Hepatic stellate cell (primary cell): ENCODE data around the gene PRDM7.

ENCODE experiments used
- DNase-seq: peaks from one replicate; pipeline ENCODE4 v3.0.0; 2011; ENCODE audit warnings: low spot score

The PRDM7 gene

DNA sequence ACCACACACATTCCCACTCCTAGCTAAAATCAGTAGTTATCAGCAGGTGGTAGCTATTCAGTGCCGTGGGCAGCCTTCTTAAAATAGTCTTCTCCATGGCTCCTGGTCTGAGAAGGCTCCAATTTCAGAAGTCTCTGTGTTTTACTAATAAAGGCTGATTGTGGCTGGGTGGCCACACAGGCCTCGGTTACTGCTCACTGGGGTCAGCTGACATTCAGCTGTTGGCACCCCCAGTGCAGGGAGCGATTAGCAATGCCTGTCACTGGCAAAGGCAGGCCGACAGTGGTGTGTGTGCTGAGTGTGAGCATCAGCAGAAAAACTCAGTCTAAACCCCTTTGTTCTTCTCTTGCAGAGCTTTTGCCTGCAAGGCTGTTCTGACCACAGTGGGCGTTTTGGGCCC is 41.2 kb downstream of the PRDM7 start:
- DNase-seq: no peak

DNA sequence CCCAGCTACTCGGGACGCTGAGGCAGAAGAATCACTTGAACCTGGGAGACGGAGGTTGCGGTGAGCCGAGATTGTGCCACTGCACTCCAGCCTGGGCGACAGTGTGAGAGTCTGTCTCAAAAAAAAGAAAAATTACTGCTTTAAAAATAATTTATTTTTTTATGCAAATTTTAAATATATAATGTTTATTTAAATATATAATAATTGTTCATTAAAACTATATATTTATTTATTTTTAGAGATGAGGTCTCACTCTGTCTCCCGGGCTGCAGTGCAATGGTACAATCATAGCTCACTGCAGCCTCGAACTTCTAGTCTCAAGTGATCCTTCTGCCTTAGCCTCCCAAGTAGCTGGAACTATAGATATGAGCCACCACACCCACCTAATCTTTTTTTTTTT is 42.6 kb downstream of the PRDM7 start:
- no peak for DNase-seq

DNA sequence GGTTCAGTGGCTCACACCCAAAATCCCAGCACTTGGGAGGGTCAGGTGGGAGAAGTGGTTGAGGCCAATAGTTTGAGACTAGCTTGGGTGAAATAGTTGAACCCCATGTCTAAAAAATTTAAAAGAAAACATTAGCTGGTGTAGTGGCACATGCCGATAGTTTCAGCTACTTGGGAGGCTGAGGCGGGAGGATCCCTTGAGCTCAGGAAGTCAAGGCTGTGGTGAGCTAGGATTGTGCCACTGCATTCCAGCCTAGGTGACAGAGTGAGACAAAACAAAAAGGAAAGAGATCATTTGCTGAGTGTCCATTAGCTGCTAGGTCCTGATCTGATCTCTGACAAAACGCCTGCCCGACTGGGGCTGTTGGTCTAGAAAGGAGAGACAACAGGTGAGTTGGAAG is 43.7 kb downstream of the PRDM7 start:
- no peak for DNase-seq

DNA sequence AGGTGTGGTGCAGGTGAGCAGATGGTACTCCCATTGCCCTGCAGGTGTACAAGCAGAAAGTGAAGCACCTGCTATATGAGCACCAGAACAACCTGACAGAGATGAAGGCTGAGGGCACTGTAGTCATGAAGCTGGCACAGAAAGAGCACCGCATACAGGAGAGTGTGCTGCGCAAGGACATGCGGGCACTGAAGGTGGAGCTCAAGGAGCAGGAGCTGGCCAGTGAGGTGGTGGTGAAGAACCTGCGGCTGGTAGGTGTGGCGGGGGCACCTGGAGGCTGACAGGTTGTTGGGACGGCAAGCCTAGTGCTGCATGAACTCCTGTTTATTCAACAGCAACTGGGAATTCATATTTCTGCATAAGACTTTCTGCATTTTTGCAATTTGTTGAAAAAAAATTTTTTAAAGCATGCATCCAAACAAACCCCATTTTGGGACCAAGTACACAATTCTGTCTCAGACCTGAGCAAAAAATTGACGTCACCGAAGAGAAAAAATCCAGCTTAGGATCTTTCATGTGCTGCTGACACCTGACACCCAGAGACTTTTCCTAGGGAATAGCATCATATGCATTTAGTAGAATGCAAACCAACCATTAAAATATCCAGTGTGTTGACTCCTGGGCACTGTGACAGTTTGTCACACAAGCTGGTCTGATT is 44.3 kb downstream of the PRDM7 start:
- DNase-seq: no peak

DNA sequence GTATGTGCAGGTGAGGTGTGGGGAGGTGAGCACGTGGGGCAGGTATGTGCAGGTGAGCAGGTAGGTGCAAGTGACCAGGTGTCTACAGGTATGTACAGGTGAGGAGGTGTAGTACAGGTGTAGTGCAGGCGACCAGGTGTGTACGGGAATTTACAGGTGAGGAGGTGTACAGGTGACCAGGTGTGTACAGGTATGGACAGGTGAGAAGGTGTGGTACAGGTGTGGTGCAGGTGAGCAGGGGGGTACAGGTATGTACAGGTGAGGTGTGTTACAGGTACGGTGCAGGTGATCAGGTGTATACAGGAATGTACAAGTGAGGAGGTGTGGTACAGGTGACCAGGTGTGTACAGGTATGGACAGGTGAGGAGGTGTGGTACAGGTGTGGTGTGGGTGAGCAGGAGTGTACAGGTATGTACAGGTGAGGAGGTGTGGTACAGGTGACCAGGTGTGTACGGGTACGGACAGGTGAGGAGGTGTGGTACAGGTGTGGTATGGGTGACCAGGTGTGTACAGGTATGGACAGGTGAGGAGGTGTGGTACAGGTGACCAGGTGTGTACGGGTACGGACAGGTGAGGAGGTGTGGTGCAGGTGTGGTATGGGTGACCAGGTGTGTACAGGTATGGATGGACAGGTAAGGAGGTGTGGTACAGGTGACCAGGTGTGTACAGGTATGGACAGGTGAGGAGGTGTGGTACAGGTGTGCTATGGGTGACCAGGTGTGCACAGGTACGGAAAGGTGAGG is 45.0 kb downstream of the PRDM7 start:
- DNase-seq: peak; percentile 78

DNA sequence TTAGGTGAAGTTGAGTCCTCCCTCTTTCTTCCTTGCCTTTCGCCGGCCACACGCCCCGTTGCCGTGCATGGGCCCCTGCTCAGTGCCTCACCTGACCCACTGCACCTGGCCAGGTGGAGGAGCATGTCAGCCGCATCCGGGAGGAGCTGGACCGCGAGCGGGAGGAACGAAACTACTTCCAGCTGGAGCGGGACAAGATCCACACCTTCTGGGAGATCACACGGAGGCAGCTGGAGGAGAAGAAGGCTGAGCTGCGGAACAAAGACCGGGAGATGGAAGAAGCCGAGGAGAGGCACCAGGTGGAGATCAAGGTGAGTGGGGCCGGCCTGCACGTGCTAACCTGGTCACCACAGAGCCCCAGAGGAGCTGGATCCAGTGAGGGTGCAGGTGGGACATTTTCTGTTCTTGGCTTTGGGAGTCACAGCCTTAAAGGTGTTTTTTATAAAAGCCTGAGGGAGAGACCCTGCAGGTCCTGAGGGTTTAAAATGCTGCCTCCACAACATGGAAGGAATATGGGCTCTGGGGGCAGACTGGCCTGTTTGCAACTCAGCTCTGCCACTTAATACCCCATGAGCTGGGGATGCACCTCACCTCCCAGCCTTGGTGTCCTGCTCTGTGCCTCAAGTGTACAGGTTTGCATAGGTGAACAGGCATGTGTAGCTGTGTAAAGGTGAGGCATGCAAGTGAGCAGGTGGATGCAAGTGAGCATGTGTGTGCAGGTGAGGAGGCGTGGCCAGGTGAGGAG is 45.8 kb downstream of the PRDM7 start:
- DNase-seq: no peak

DNA sequence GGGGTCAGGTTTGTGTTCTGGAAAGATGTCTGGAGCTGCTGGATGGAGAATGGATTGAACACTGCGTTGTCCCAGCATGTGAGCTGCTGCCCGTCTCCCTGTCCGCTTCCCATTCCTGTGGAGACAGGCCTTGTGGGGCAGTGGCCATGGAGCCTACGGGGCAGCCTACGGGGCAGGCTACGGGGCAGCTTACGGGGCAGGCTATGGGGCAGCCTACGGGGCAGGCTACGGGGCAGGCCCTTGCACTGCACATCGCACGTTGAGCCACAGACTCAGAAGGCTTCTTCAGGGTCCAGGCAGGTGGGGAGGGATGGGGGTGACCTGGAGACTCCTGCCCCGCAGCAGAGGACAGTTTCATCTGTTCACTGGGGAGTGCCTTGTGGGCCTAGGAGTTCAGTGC is 48.1 kb downstream of the PRDM7 start:
- DNase-seq: no peak

DNA sequence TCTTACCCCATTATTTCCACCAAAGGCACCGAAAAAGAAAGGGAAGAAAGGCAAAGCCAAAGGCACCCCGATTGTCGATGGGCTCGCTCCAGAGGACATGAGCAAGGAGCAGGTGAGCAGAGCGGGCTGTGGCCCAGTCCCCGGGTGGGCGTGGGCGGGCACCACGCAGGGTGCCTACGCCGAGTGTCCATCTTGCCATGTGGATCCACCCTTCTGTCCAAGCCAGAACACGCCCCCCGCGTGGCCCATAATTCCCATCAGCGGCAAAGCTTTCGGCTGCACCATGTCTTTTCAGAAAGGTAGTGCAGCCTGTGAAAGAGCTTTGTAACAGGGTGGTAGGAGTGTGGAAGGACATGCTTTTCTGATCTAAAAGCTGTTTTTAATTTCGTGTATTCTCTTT is 49.5 kb downstream of the PRDM7 start:
- no peak for DNase-seq

DNA sequence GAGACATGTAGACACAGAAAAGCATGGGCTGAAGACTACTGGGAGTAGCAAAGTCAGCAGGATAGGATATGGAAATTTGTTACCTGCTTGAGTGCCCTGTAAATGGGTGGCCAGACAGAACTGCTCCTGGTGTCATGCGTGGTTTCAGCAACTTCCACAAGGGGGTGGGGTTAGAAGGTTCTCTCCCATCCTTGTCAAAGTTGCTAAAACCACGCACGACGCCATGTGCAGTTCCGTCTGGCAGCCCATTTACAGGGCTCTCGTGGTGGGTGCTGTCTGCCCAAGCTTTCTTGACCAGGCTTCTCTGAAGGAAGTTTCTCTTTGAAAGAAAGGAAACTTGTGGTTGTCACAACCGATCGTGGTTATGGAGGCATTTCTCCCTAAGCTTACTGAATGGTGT is 51.0 kb downstream of the PRDM7 start:
- DNase-seq: no peak

DNA sequence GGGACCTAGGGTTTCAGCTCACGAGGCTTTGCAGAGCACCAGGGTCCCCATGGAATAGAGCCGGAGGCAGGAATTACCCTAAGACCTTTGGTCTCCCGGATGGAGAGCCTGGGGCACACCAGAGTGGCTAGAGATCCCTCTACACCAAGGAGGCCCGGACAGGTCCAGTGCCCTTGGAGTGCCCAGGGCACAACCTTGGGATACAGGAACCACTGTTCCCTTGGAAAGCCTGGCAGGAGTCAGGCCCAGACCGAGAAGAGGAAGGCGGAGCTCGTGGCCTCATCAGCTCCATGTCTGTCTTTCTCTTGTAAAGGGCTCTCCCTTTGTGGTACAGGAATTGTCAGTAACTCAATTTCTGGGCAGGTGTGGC is 54.1 kb downstream of the PRDM7 start:
- no peak for DNase-seq

DNA sequence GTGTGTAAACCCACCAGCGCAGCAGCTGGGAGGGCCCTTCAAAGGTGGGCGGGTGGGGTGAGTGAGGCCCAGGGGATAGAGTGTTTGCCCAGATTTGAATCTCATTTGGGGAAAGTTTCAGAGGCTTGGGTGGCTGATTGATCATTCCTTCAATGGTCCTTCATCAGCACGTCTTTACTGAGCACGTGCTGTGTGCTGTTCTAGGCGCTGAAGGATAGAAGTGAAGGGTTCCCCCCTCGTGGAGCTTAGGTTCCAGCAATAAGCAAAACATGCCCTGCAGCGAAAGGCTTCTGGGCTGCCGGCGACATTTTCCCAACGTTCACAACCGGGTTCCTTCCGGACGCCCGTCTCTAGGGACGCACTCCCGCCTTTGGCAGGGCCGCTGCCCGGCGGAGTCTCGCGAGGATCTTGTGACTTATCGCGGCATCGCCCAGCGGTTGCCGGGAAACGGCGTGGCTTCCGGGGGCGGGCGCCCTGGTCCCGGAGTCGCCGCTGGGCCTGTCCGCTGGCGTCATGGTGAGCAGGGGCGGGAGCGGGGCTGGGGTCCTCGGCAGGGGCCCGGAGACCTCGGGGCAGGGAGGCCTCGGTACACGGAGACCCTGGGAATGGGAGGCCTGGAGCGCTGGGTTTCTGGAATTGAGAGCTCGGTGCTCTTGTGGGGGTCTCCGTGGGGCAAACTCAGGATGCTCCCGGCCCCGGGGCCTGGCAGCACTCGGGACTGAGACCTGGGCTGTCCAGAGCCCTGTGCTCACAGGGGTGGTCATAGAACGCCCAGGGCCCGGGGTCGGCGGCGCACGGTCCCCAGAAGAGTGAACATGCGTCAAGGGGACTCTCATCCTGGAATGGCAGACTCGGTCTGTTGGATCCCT is 54.7 kb downstream of the PRDM7 start:
- peak; percentile 97 for DNase-seq

DNA sequence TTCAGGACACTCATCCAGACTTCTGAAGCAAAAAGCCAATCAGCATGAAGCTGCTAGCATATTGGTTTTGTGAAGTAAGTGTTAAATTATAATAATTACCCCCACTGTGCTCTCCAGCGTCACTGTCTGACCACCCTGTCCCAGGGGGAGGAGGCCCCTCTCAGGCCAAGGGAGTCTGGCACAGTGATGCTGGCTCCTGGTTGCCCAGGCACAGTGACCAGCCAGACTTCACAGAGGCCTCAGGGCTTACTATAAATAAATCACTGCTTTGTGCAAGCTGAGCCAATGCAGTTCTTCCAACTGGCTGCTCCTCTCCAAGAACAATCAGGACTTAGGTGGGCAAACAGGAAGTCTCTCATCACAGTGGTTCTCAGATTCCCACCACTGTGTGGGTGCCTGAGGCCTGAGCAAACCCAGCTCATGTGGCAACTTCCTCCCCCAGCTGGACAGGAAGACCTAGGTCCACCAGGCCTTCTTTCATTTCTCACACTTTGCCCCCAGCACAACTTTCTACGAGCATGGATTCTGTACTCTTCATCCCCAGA is 56.2 kb downstream of the PRDM7 start:
- no peak for DNase-seq

DNA sequence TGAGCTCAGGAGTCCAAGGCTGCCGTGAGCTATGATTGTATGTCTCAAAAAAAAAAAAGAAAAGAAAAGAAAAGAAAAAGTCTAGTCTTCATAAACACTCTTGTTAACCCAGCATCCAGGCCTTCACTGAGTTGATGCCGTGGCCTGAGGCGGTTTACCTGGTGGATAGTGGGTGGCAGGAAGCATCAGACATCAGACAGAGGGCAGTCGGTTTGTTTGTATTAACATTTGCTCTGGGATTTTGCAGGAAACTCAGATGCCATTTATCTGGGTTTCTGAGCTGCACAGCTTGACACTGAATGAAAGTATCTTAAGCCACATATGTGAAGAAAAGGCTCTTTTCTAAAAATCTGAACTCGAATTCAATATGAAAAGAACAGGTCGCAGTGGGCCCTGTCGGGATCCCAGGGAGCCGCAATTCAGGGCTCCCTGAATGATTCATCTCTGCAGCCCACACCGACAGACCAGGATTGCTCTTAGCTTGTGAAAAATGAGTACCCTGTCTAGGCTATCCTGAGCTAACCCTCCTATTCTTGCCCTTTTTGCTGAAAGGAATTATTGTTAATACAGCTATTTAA is 56.8 kb downstream of the PRDM7 start:
- no peak for DNase-seq

DNA sequence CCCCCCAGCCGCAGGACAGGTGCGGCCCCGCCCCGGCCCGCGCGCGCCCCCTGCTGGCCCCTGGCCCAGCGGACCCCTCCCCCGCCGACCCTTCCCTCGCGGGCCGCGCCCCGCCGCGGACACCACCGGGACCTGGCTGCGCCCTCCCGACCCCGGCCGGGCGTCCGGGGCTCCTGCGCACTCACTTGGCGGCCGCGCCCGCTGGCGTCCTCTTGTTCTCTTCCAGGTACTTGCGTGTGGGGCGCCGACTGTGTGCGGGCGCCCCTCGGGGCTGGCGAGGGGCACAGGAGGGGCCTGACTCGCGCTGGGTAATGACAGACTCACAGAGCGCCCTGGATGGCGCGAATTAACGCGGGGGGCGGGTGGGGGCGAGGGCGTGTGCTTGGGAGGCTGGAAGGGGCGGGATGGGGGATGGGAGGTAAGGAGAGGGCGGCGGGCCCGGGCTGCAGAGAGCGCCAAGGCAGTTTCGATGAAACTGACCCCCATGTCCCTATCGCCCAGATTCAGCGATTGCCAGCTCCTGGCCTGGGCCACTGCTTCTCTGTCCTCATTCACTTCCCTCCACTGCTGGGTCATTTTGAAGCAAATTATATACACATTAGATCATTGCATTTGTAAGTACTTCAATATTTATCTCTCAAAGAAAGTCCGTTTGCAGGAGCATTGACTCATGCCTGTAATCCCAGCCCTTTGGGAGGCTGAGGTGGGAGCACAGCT is 57.4 kb downstream of the PRDM7 start:
- peak; percentile 58 for DNase-seq

DNA sequence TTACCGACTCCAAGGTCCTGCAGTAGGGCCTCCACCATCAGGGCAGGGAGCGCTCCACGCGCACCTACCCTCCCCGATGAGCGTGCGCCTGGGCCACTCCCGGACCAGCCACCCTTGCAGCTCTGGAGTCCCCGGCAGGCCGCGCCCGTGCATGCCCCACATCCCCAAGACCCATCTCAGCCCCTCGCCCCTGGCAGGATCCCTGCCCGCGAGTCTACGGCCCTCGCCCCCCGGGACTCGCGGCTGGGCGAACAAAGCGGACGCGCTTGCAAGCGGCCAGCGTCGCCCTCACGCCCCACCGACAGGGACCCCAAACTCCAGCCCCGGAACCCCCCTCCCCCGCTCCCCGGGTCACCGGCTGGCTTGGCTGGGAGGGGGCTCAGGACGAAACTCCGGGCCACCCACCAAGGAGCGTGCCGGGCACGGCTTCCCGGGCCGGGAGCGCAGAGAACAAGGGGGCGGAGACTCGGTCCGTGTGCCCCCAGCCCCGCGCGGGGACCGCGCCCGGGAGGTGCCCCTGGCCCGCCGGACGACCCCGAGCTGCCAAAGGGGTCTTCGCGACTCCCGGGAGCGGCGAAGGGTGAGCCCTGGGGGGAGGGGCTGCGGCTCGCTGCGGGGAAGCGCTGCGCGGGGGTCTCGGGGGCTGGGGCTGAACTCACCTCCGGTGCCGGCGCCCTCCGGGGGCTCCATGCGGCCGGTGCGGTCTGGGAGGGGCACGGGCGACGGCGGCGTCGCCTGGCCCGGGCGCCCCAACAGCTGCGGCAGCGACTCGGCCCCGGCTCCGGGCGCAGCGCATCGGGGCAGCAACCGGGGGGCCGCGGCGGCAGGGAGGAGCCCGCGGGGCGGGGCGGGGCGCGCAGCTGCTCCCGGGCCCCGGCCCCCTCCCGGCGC is 58.2 kb downstream of the PRDM7 start, which contains the start of gene DBNDD1:
TSS of gene DBNDD1 (minus strand) at position 805 of the 891 bp plus-strand sequence. CDS start at position 690, 115 bp downstream.
- no peak for DNase-seq

DNA sequence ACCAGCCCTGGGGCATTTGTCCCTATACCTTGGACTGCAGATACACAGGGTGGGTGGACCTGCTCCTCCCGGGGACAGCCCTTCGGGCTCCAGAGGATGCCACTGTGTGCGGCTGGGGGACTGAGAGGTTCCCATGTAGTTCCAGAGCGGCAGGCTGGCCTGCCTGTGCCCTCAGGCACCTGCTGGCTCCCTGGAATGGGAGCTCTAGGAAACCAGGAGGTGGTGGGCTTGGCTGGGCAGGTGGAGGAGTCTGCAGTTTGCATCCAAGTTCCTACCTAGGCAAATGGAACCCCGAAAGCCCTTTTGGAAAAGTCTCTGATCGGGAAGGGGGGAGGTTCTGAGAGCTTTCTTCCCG is 58.9 kb downstream of the PRDM7 start:
- DNase-seq: no peak

DNA sequence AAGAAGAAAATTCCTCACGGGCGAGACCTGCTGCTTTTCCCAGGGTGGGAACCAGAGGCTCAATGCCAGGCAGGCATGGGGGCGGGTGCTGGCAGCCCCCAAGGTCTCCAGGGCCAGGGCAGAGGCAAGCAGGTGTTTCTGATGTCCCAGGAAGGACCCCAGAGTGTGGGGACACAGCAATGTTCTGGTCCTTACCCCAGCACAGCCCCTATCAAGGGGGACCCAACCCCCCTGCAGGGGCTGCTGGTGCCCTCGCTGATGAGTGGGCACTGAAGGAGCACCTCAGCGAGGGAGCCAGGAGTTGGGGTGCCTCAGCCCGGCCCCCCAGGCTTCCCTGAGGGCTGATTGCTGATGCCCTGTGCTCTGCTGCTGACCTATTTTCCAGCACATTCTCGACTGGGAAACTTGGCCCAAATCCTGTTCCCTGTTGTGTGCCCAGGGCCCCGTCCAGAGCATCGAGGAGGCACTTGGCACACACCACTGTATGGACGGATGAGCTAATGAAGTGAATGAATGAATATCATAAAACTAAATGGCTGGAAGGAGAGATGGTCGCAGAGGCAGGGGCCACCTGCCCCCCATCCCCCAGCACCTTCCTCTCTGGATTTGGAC is 60.7 kb downstream of the PRDM7 start:
- no peak for DNase-seq

DNA sequence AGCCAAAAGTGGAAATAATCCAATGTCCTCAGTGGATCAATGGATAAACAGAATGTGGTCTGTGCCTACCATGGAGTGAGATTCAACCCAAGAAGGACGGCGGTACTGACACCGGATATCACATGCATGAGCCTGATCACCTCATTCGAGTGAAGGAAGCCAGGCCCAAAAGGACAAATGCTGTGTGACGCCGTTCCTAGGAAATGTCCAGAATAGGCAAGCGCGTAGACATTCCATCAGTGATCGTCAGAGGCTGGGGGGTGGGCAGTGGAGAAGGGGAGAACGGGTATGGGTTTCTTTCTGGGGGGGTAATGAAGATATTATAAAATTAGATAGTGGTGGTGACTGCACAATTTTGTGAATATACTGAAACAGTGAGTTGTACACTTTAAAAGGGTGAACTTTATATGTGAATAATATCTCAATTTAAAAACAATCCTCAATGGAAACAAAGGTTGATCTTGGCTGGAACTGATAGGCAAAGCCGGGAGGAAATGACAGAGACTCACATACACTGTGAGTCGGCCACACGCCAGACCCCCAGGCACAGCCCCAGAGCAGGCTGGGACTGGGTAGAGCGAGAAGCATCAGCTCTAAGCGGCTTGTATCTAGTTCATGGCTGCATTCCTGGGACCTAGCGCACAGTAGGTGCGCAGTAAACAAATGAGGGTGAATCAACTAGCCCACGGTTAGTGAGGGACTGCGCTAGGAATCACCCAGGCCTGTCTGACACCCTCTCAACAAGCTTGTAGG is 61.4 kb downstream of the PRDM7 start:
- DNase-seq: no peak
